HPDE6-E6E7 (cell line): Measurements from ENCODE around the gene SCP2D1.

Source experiments
- DNase-seq: peaks from one replicate; pipeline ENCODE4 v3.0.0; 2011; ENCODE audit warnings: missing footprints; ENCODE audit errors: extremely low spot score

Gene SCP2D1

DNA sequence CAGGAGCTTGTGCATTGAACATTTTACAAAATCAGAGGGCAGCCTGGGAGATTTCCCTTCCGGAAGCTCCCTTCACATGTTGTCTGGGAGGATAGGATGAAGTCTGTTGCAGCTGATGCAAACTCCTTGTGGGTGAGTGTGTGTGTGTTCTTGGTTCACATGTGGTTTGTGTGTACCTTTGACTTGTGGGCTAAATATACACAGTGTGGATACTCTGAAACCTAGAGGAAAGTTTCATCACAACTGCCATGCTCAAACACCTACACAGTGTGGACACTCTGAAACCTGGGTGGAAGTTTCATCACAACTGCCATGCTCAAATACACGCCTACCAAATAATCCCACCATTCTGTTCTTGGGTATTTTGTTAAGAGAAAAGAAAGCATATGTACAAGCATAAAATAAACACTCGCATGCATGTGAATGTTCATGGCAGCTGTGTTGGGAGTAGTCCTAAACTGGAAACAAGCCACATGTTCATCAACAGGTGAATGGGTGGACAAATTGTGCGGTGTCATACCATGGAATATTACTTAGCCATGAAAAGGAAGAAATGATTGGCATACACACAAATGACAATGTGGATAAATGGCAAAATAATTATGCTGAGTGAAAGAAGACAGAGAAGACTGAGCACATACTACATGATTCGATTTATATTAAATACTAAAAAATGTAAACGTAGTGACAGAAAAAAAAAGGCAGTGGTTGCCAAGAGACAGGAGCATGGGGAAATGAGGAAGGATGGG, 1.8 kb downstream of the SCP2D1 start:
- DNase-seq = no peak

- DNase-seq = no peak
Observed at GRCh38 chr20:18822832-18823231, 9.2 kb downstream of the SCP2D1 start.

DNA sequence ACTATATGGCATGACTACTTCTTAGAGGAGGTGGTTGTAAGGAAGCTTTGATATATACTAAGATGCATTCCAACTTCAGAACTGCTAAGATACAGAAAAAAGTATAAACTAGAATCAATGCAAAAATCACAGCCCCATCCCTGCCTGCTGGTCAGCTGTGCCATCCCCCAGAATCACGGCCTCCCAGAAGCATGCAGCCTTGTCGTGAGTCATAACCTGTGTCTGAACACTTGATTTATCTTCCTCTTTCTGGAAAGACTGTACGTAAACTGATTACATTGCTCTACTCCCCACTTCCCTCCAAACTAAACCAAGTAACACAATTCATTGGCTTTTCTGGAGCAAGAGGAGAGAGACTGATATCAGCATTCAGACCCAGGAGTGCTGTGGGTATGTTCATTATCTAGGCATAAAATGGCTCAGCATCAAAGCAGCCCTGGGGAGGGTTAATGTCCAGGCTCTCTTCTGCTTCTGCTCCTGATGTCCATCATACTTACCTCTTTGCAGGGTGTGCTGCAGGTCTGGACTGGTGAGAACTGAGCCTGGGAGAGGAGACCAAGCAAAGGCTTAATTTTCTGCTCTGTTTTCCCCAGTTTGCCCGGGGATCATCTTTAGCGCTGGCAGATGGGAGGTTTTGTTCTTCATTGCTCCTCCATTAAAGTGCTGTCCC, 18.4 kb downstream of the SCP2D1 start:
- no peak for DNase-seq

DNA sequence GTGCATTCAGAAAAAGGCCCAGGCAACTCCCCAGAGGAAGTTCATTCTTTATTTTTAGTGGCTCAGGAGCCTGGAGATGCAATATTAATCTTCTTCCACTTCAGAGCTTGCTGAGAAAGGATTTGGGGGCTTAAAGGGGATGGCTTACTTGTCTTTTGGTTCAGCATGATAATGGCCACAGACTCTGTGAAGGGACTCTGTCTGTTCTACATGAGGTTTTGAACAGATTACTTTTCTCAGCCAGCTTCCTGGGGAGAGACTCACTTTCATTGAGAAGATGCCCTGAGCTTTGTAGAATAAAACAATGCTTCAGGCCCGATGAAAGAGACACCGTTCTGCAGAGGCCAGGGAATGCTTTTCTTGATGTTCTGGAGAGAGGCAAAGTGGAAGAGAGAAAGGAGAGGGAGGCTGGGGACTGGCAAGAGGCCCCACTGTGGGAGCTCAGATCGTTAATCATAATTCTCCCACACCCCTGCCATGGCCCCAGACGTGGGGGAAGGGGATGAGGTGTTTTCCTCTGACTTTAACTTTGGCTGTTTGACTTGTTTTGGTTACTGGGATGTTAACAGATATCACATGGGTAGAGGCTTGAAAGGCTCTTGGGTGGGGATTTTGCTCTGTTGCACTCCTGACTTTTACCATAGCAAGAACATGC, 19.1 kb downstream of the SCP2D1 start:
- no peak for DNase-seq

GRCh38 chr20:18835466-18836256, 22.1 kb downstream of the SCP2D1 start:
- no peak for DNase-seq

GRCh38 chr20:18837718-18838117, 24.1 kb downstream of the SCP2D1 start:
- DNase-seq = no peak

GRCh38 chr20:18839507-18840247, 26.1 kb downstream of the SCP2D1 start:
- no peak for DNase-seq

GRCh38 chr20:18840248-18840645, 26.7 kb downstream of the SCP2D1 start:
- DNase-seq = no peak

- DNase-seq = no peak
Observed at GRCh38 chr20:18845017-18845416, 31.4 kb downstream of the SCP2D1 start.

- no peak for DNase-seq
Observed at GRCh38 chr20:18847226-18847755, 33.7 kb downstream of the SCP2D1 start.

DNA sequence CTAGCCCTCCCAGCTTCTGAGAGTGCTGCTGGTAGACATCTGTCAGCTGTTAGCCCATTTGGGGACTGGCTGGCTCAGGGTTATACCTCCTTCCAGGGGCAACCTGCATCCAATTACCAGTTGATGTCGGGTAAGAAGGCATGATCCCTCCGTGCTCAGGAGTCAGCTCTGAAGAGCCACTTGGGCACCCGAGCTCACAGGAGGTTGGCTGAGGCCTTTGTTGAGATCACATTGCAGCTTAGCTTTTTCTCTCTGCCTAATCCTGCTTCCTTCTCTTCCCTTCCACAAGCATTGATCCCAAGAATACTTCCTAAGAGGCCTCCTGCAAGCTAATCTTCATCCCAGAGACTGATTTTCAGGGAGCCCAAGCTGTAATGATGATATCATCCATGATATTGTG, 35.5 kb downstream of the SCP2D1 start:
- DNase-seq = no peak

GRCh38 chr20:18851629-18852028, 38.0 kb downstream of the SCP2D1 start:
- no peak for DNase-seq

GRCh38 chr20:18852318-18852717, 38.7 kb downstream of the SCP2D1 start:
- no peak for DNase-seq

GRCh38 chr20:18853216-18853615, 39.6 kb downstream of the SCP2D1 start:
- no peak for DNase-seq

- DNase-seq = no peak
Observed at GRCh38 chr20:18853946-18854646, 40.5 kb downstream of the SCP2D1 start.

- DNase-seq = no peak
Observed at GRCh38 chr20:18855882-18856281, 42.3 kb downstream of the SCP2D1 start.

- no peak for DNase-seq
Observed at GRCh38 chr20:18856873-18857272, 43.3 kb downstream of the SCP2D1 start.

DNA sequence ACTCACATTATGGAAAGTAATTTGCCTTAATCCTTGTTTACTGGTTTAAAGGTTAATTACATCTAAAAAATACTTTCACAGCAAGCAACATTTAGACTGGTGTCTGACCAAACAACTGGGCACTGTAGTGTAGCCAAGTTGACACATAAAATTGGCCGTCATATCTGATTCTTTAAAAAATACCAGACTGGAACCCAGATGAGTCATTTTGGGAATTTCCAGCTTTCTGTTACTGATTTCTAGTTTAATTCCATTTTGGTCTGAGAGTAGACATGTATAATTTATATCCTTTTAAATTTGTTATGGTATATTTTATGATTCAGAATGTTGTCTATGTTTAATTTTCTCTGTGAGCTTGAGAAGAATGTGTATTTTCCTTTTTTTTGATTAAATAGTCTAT, 44.1 kb downstream of the SCP2D1 start:
- no peak for DNase-seq

DNA sequence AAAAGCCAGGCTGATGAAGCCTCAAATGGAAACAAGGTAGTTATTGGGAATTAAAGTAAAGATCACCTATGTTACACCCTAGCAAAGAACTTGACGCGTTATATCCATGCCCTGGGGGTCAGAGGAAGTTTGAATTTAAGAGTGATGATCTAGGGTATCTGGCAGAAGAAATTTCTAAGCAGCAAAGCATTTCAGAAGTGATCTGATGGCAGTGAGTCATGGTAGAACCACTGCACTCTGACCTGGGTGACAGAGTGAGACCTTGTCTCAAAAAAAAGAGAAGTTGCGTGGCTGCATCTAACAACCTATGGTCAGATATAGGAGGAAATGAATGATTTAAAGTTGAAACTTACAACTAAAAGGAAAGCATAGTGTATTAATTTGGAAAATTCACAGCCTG, 45.2 kb downstream of the SCP2D1 start:
- no peak for DNase-seq
